Right hindlimb (tissue), 1 donor: ENCODE measurements around the gene MICU1.
A peak's percentile ranks its signal among the peaks of the same experiment; 100 is the strongest.
"Not testable (repeated sequence)": the region's sequence is repeated elsewhere in the genome, so short reads cannot be mapped to it uniquely, and the experiment has no call there.

Source experiments
- DNase-seq: peaks from one replicate; pipeline ENCODE4 v3.0.0-alpha.2; 2018

Gene MICU1

GRCh38 chr10:72490951-72491350 lies 134.9 kb downstream of the MICU1 start:
- DNase-seq = no peak

GRCh38 chr10:72487521-72487920 lies 138.4 kb downstream of the MICU1 start:
- DNase-seq = no peak

- no peak for DNase-seq
These were observed 138.8 kb downstream of the MICU1 start for GRCh38 chr10:72487116-72487515.

GRCh38 chr10:72485701-72486100 lies 140.2 kb downstream of the MICU1 start:
- no peak for DNase-seq

GRCh38 chr10:72484521-72484920 lies 141.4 kb downstream of the MICU1 start:
- no peak for DNase-seq

GRCh38 chr10:72483471-72483870 lies 142.4 kb downstream of the MICU1 start:
- DNase-seq = no peak

GRCh38 chr10:72480861-72481260 lies 145.0 kb downstream of the MICU1 start:
- DNase-seq = no peak

- no peak for DNase-seq
These were observed 148.4 kb downstream of the MICU1 start for GRCh38 chr10:72477463-72477862.

- DNase-seq = no peak
These were observed 153.6 kb downstream of the MICU1 start for GRCh38 chr10:72472306-72472705.

- no peak for DNase-seq
These were observed 155.2 kb downstream of the MICU1 start for GRCh38 chr10:72470666-72471065.

- not testable (repeated sequence) for DNase-seq
These were observed 158.8 kb downstream of the MICU1 start for GRCh38 chr10:72467064-72467463.

- DNase-seq = no peak
These were observed 159.9 kb downstream of the MICU1 start for GRCh38 chr10:72466018-72466417.

- no peak for DNase-seq
These were observed 161.4 kb downstream of the MICU1 start for GRCh38 chr10:72464438-72464837.

- no peak for DNase-seq
These were observed 163.6 kb downstream of the MICU1 start for GRCh38 chr10:72462261-72462660.

GRCh38 chr10:72461085-72461484 lies 164.8 kb downstream of the MICU1 start:
- no peak for DNase-seq

- no peak for DNase-seq
These were observed 165.5 kb downstream of the MICU1 start for GRCh38 chr10:72460284-72460876.

- no peak for DNase-seq
These were observed 166.6 kb downstream of the MICU1 start for GRCh38 chr10:72459301-72459700.

GRCh38 chr10:72455889-72456595 lies 169.8 kb downstream of the MICU1 start:
- no peak for DNase-seq

GRCh38 chr10:72449941-72450441 lies 175.9 kb downstream of the MICU1 start:
- no peak for DNase-seq

- no peak for DNase-seq
These were observed 180.0 kb downstream of the MICU1 start for GRCh38 chr10:72445851-72446250.

- not testable (repeated sequence) for DNase-seq
These were observed 182.9 kb downstream of the MICU1 start for GRCh38 chr10:72442969-72443368.

GRCh38 chr10:72435570-72435969 lies 190.3 kb downstream of the MICU1 start:
- DNase-seq = no peak

- not testable (repeated sequence) for DNase-seq
These were observed 194.9 kb downstream of the MICU1 start for GRCh38 chr10:72430936-72431335.

- DNase-seq = no peak
These were observed 195.9 kb downstream of the MICU1 start for GRCh38 chr10:72429931-72430330.

GRCh38 chr10:72426986-72427385 lies 198.9 kb downstream of the MICU1 start:
- peak; percentile 53 for DNase-seq
